H1 (cell line): ENCODE data around the gene MEGF9. TPM values are rescaled to one million over a fixed set of nuclear protein-coding genes. Genes with fewer than 3 reads are reported as not detected.

ENCODE experiments used
- ATF3 ChIP-seq: IDR thresholded peaks from 2 replicates; pipeline ENCODE4 v1.6.1; 2011; ENCODE audit warnings: low read depth, mild to moderate bottlenecking, low read length; ENCODE audit not compliant: insufficient read depth
- BCL11A ChIP-seq, 2 experiments: IDR thresholded peaks; one replicate each; pipeline ENCODE4 v1.6.1; 2011; ENCODE audit warnings: low read depth in 2 of 2, low read length in 2 of 2, mild to moderate bottlenecking in 2 of 2
- RAD21 ChIP-seq, 2 experiments: IDR thresholded peaks in 1 of 2; conservative IDR thresholded peaks in 1 of 2; 2 replicates each; pipeline ENCODE4 v1.6.1; 2011; ENCODE audit warnings: low read depth in 2 of 2, low read length in 2 of 2, improper control_type of control experiment in 1 of 2, inconsistent platforms in 1 of 2, mild to moderate bottlenecking in 1 of 2, moderate library complexity in 1 of 2
- polyA plus RNA-seq, 7 experiments: library from polyadenylated mRNA; depleted of rRNA in 3 of 7; stranded (reverse) in 5 of 7; unstranded in 2 of 7; fragments of >200 nt in 5 of 7; fragments of 200-250 nt in 2 of 7; gene quantifications; 1 replicate in 5 of 7; 2 replicates in 1 of 7; 4 replicates in 1 of 7; pipeline versions ENCODE4 v1.2.1 to v1.2.3, GENCODE V29; 2011 to 2013; ENCODE audit warnings: missing spikeins in 2 of 7, mixed read lengths in 2 of 7
- total RNA-seq: library from RNA; stranded (reverse); fragmentation: NEBNext Ultra II Directional; extraction: Animal tissue kit (Norgen Biotek cat#: 25700); gene quantifications from 2 replicates; pipeline ENCODE4 v1.2.1, GENCODE V29; 2021
- TF ChIP-seq, protein P1 (sequence below): fragments of 300-600 bp; sonication (generic); IDR thresholded peaks from 2 replicates; pipeline ENCODE4 v1.7.1; 2012; ENCODE audit warnings: low read length, moderate library complexity, mild to moderate bottlenecking, inconsistent platforms; ENCODE audit not compliant: insufficient replicate concordance

Gene MEGF9
- total and polyA plus RNA-seq, 2 of the 8 experiments (the other 6 are each of a cell fraction or from before 2014, with no cell fraction given), result 0.45 to 1.8 TPM

- TF ChIP-seq, protein P1, sequence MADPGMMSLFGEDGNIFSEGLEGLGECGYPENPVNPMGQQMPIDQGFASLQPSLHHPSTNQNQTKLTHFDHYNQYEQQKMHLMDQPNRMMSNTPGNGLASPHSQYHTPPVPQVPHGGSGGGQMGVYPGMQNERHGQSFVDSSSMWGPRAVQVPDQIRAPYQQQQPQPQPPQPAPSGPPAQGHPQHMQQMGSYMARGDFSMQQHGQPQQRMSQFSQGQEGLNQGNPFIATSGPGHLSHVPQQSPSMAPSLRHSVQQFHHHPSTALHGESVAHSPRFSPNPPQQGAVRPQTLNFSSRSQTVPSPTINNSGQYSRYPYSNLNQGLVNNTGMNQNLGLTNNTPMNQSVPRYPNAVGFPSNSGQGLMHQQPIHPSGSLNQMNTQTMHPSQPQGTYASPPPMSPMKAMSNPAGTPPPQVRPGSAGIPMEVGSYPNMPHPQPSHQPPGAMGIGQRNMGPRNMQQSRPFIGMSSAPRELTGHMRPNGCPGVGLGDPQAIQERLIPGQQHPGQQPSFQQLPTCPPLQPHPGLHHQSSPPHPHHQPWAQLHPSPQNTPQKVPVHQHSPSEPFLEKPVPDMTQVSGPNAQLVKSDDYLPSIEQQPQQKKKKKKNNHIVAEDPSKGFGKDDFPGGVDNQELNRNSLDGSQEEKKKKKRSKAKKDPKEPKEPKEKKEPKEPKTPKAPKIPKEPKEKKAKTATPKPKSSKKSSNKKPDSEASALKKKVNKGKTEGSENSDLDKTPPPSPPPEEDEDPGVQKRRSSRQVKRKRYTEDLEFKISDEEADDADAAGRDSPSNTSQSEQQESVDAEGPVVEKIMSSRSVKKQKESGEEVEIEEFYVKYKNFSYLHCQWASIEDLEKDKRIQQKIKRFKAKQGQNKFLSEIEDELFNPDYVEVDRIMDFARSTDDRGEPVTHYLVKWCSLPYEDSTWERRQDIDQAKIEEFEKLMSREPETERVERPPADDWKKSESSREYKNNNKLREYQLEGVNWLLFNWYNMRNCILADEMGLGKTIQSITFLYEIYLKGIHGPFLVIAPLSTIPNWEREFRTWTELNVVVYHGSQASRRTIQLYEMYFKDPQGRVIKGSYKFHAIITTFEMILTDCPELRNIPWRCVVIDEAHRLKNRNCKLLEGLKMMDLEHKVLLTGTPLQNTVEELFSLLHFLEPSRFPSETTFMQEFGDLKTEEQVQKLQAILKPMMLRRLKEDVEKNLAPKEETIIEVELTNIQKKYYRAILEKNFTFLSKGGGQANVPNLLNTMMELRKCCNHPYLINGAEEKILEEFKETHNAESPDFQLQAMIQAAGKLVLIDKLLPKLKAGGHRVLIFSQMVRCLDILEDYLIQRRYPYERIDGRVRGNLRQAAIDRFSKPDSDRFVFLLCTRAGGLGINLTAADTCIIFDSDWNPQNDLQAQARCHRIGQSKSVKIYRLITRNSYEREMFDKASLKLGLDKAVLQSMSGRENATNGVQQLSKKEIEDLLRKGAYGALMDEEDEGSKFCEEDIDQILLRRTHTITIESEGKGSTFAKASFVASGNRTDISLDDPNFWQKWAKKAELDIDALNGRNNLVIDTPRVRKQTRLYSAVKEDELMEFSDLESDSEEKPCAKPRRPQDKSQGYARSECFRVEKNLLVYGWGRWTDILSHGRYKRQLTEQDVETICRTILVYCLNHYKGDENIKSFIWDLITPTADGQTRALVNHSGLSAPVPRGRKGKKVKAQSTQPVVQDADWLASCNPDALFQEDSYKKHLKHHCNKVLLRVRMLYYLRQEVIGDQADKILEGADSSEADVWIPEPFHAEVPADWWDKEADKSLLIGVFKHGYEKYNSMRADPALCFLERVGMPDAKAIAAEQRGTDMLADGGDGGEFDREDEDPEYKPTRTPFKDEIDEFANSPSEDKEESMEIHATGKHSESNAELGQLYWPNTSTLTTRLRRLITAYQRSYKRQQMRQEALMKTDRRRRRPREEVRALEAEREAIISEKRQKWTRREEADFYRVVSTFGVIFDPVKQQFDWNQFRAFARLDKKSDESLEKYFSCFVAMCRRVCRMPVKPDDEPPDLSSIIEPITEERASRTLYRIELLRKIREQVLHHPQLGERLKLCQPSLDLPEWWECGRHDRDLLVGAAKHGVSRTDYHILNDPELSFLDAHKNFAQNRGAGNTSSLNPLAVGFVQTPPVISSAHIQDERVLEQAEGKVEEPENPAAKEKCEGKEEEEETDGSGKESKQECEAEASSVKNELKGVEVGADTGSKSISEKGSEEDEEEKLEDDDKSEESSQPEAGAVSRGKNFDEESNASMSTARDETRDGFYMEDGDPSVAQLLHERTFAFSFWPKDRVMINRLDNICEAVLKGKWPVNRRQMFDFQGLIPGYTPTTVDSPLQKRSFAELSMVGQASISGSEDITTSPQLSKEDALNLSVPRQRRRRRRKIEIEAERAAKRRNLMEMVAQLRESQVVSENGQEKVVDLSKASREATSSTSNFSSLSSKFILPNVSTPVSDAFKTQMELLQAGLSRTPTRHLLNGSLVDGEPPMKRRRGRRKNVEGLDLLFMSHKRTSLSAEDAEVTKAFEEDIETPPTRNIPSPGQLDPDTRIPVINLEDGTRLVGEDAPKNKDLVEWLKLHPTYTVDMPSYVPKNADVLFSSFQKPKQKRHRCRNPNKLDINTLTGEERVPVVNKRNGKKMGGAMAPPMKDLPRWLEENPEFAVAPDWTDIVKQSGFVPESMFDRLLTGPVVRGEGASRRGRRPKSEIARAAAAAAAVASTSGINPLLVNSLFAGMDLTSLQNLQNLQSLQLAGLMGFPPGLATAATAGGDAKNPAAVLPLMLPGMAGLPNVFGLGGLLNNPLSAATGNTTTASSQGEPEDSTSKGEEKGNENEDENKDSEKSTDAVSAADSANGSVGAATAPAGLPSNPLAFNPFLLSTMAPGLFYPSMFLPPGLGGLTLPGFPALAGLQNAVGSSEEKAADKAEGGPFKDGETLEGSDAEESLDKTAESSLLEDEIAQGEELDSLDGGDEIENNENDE, result no peak
- TF ChIP-seq ATF3 (no peak), RAD21 (IDR thresholded peaks at IDR 0.05 in 1 of 2, conservative IDR thresholded peaks at IDR 0.05 in 1 of 2; ENCODE audit: low read depth in 2 of 2, low read length in 2 of 2) (no peak), BCL11A (IDR thresholded peaks at IDR 0.05; ENCODE audit: low read depth in 2 of 2, low read length in 2 of 2) (no peak)
Measured at GRCh38 chr9:120655005-120655622, 59.2 kb downstream of the MEGF9 start (continued).
